22Rv1 (cell line): ENCODE results near the gene TAOK2.
A peak's percentile ranks its signal among the peaks of the same experiment; 100 is the strongest.

Experiments
- H3K27ac ChIP-seq: fragments of 450-650 bp; 2 replicates; pipeline ENCODE4 v1.5.1; 2017
- ZFX ChIP-seq: fragments of 450-650 bp; IDR thresholded peaks from 2 replicates; pipeline ENCODE4 v1.6.1; 2017; ENCODE audit warnings: antibody characterized with exemption, borderline replicate concordance
- TF ChIP-seq, protein P1 (sequence below): fragments of 450-650 bp; IDR thresholded peaks from 2 replicates; pipeline ENCODE4 v1.5.1; 2017; ENCODE audit warnings: mild to moderate bottlenecking

Gene TAOK2

DNA sequence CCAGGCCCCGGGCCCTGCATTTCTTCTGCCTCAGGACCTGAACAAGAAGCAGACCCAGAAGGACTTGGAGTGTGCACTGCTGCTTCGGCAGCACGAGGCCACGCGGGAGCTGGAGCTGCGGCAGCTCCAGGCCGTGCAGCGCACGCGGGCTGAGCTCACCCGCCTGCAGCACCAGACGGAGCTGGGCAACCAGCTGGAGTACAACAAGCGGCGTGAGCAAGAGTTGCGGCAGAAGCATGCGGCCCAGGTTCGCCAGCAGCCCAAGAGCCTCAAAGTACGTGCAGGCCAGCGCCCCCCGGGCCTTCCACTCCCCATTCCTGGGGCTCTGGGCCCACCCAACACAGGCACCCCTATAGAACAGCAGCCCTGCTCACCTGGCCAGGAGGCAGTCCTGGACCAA, 12.6 kb downstream of the TAOK2 start:
- no peak overlapping the region for H3K27ac ChIP-seq
- TF ChIP-seq ZFX = no peak
- TF ChIP-seq, protein P1, sequence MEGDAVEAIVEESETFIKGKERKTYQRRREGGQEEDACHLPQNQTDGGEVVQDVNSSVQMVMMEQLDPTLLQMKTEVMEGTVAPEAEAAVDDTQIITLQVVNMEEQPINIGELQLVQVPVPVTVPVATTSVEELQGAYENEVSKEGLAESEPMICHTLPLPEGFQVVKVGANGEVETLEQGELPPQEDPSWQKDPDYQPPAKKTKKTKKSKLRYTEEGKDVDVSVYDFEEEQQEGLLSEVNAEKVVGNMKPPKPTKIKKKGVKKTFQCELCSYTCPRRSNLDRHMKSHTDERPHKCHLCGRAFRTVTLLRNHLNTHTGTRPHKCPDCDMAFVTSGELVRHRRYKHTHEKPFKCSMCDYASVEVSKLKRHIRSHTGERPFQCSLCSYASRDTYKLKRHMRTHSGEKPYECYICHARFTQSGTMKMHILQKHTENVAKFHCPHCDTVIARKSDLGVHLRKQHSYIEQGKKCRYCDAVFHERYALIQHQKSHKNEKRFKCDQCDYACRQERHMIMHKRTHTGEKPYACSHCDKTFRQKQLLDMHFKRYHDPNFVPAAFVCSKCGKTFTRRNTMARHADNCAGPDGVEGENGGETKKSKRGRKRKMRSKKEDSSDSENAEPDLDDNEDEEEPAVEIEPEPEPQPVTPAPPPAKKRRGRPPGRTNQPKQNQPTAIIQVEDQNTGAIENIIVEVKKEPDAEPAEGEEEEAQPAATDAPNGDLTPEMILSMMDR = no peak

DNA sequence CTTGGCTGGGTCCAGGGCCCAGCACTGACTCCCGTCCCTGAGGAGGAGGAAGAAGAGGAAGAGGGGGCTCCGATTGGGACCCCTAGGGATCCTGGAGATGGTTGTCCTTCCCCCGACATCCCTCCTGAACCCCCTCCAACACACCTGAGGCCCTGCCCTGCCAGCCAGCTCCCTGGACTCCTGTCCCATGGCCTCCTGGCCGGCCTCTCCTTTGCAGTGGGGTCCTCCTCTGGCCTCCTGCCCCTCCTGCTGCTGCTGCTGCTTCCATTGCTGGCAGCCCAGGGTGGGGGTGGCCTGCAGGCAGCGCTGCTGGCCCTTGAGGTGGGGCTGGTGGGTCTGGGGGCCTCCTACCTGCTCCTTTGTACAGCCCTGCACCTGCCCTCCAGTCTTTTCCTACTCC, 13.3 kb downstream of the TAOK2 start:
- no peak for TF ChIP-seq ZFX
- TF ChIP-seq, protein P1 = no peak

DNA sequence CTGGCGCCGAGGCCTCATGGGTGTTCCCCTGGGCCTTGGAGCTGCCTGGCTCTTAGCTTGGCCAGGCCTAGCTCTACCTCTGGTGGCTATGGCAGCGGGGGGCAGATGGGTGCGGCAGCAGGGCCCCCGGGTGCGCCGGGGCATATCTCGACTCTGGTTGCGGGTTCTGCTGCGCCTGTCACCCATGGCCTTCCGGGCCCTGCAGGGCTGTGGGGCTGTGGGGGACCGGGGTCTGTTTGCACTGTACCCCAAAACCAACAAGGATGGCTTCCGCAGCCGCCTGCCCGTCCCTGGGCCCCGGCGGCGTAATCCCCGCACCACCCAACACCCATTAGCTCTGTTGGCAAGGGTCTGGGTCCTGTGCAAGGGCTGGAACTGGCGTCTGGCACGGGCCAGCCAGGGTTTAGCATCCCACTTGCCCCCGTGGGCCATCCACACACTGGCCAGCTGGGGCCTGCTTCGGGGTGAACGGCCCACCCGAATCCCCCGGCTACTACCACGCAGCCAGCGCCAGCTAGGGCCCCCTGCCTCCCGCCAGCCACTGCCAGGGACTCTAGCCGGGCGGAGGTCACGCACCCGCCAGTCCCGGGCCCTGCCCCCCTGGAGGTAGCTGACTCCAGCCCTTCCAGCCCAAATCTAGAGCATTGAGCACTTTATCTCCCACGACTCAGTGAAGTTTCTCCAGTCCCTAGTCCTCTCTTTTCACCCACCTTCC, 13.9 kb downstream of the TAOK2 start:
- TF ChIP-seq ZFX = no peak
- TF ChIP-seq, protein P1 = no peak
- H3K27ac ChIP-seq = peak overlapping the region; percentile 99

More for the DNA sequence above, 13.3 kb downstream of the TAOK2 start:
- H3K27ac ChIP-seq = no peak overlapping the region

DNA sequence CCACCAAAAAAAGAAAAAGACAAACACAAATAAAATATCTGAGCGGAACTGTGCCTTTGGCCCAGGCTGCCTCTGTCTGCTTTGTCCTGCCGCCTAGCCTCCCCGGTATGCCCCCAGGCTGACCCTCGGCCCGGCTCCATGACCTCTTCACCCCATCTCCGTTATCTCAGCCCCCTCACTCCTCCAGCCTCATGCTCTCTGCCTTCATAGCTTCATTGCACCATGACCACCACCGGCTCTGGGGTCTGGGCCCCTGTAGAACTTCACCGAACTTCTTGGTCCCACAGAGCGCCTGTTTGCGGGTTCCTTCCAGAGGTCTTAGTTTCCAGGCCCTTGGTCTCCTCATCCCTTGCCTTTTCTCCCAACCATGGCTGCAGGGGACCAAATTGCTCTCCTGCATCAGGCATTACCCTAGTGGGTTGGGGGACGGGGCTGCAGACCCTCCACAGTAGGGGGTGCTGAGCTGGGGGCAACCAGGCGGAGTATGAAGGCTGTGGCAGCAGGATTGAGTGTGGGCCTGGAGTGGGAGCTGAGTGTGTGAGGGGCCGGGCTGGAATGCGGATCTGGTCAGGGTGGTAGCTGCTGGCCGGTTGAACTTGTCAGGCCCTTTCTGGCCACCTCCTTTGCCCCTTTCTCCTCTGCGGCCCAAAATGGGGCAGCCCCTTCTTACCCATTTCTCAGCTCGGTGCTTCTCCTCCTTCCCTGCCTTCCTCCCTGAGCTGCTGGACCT, 14.8 kb downstream of the TAOK2 start:
- peak overlapping the region; percentile 99 for H3K27ac ChIP-seq
- no peak for TF ChIP-seq ZFX
- TF ChIP-seq, protein P1 = no peak

DNA sequence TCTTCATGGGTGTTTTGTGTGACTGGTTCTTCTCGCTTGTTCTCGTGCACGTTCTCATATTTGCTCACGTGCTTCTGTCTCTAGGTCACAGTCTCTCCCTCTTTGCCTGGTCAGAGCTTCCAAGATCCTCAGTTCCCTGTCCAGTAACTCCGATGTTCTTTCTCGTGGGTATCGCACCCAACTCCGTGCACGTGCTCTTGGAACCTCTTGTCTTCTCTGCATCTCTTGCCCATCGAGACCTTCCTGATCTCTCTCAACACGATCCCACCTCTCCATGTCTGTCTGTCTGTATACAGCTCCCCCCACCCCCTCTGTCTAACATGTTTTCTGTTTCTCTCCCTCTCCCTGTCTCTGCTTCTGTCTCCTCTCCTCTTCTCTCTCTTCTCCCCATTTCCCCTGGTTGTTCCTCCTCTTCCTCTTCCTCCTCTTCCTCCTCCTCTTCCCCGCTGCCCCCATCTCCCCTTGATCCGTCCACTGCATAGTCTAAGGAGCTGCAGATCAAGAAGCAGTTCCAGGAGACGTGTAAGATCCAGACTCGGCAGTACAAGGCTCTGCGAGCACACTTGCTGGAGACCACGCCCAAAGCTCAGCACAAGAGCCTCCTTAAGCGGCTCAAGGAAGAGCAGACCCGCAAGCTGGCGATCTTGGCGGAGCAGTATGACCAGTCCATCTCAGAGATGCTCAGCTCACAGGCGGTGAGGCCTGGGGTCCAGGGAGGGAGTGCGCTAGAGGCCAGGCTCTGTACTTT, 15.6 kb downstream of the TAOK2 start:
- TF ChIP-seq, protein P1 = no peak
- no peak for TF ChIP-seq ZFX
- peak overlapping the region; percentile 99 for H3K27ac ChIP-seq

DNA sequence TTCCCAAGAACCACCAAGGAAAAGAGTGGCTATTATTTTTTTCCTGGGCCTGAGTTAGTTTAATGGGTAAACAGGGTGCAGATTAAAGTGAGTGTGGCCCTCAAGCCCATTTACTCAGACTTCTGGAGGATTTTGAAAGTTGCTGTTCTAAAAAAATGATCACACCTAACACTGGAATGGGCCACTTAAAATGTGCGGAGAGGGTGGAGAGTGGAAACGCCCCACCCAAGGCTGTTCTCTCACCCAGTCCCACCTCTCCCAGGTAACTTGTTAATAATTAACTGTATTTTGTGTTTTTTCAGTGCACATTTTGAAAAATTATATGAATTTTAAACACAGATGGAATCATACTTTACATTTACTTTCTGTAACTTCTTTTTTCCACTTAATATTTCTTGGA, 16.4 kb downstream of the TAOK2 start:
- peak overlapping the region; percentile 99 for H3K27ac ChIP-seq
- TF ChIP-seq, protein P1 = no peak
- no peak for TF ChIP-seq ZFX
